HepG2 (cell line): Measurements from ENCODE around the gene GNAI2. TPM values are rescaled to one million over a fixed set of nuclear protein-coding genes. Genes with fewer than 3 reads are reported as not detected.

Source experiments
- AGO2 ChIP-seq: fragments of 200-400 bp; formaldehyde crosslinking; optimal IDR thresholded peaks from 2 replicates; pipeline ENCODE3; 2017; ENCODE audit warnings: mild to moderate bottlenecking, low read depth, low read length, moderate library complexity
- FOXK1 ChIP-seq: sonication (generic); formaldehyde crosslinking; IDR thresholded peaks from 2 replicates; pipeline ENCODE4 v1.4.0; 2020; ENCODE audit warnings: low read depth, missing genetic modification reagents, borderline replicate concordance
- HNF4A ChIP-seq: sonication (generic); formaldehyde crosslinking; IDR thresholded peaks from 2 replicates; pipeline ENCODE4 v1.4.0; 2020; ENCODE audit warnings: missing genetic modification reagents
- IRX3 ChIP-seq: sonication (generic); formaldehyde crosslinking; IDR thresholded peaks from 2 replicates; pipeline ENCODE4 v1.8.1; 2023; ENCODE audit warnings: mild to moderate bottlenecking, low read depth, missing genetic modification reagents, borderline replicate concordance
- POGZ ChIP-seq: sonication (generic); formaldehyde crosslinking; IDR thresholded peaks from 2 replicates; pipeline ENCODE4 v1.4.0; 2020; ENCODE audit warnings: mild to moderate bottlenecking, missing genetic modification reagents
- RXRA ChIP-seq: sonication (generic); formaldehyde crosslinking; IDR thresholded peaks from 2 replicates; pipeline ENCODE4 v1.5.1; 2020; ENCODE audit warnings: missing genetic modification reagents
- SKI ChIP-seq: fragments of 450-650 bp; IDR thresholded peaks from one replicate; pipeline ENCODE4 v1.6.1; 2018; ENCODE audit warnings: mild to moderate bottlenecking; ENCODE audit not compliant: partially characterized antibody
- ZNF329 ChIP-seq: sonication (generic); formaldehyde crosslinking; IDR thresholded peaks from 2 replicates; pipeline ENCODE4 v1.9.0; 2021; ENCODE audit warnings: low read depth, mild to moderate bottlenecking, missing genetic modification reagents
- ZNF34 ChIP-seq: sonication (generic); formaldehyde crosslinking; IDR thresholded peaks from 2 replicates; pipeline ENCODE4 v1.4.0; 2020; ENCODE audit warnings: mild to moderate bottlenecking, missing genetic modification reagents, borderline replicate concordance
- ZNF343 ChIP-seq: sonication (generic); formaldehyde crosslinking; IDR thresholded peaks from 2 replicates; pipeline ENCODE4 v1.4.0; 2020; ENCODE audit warnings: mild to moderate bottlenecking, missing genetic modification reagents
- ZNF703 ChIP-seq: sonication (generic); formaldehyde crosslinking; IDR thresholded peaks from 2 replicates; pipeline ENCODE4 v1.5.1; 2020; ENCODE audit warnings: missing genetic modification reagents, mild to moderate bottlenecking, moderate library complexity, borderline replicate concordance
- polyA plus RNA-seq, 8 experiments: library from polyadenylated mRNA; depleted of rRNA in 3 of 8; stranded (reverse) in 7 of 8; unstranded in 1 of 8; fragments of >200 nt; fragmentation: Illumina TruSeq in 4 of 8; extraction: Trizol in 4 of 8; gene quantifications; 2 replicates each; pipeline versions ENCODE4 v1.2.1 to v1.2.3, GENCODE V29; 2011 to 2016; ENCODE audit warnings: low read depth in 4 of 8, missing spikeins in 1 of 8, mixed read lengths in 1 of 8; ENCODE audit not compliant: insufficient read depth in 1 of 8
- total RNA-seq, 5 experiments: library from RNA; depleted of rRNA; stranded (reverse); fragments of >200 nt; fragmentation: Illumina TruSeq; extraction: Trizol; gene quantifications; 2 replicates each; pipeline ENCODE4 v1.2.3, GENCODE V29; 2016; ENCODE audit warnings: low read depth in 1 of 5
- TF ChIP-seq, protein P1 (sequence below): sonication (generic); formaldehyde crosslinking; IDR thresholded peaks from 2 replicates; pipeline ENCODE4 v1.5.1; 2020; ENCODE audit warnings: missing genetic modification reagents, mild to moderate bottlenecking, borderline replicate concordance
- TF ChIP-seq, protein P2 (sequence below), 2 experiments: sonication (generic) in 1 of 2; formaldehyde crosslinking in 1 of 2; IDR thresholded peaks; 2 replicates each; pipeline versions ENCODE4 v1.6.1 to v1.9.0; 2014 to 2022; ENCODE audit warnings: antibody characterized with exemption in 1 of 2, borderline replicate concordance in 1 of 2, inconsistent platforms in 1 of 2, low read depth in 1 of 2, missing genetic modification reagents in 1 of 2
- TF ChIP-seq, protein P3 (sequence below): IDR thresholded peaks from 2 replicates; pipeline ENCODE4 v1.6.1; 2018; ENCODE audit warnings: missing genetic modification reagents

Gene GNAI2
- total and polyA plus RNA-seq, 2 of the 13 experiments (the other 11 are each of a cell fraction or from before 2014, with no cell fraction given), result 51.1 to 66.2 TPM

DNA sequence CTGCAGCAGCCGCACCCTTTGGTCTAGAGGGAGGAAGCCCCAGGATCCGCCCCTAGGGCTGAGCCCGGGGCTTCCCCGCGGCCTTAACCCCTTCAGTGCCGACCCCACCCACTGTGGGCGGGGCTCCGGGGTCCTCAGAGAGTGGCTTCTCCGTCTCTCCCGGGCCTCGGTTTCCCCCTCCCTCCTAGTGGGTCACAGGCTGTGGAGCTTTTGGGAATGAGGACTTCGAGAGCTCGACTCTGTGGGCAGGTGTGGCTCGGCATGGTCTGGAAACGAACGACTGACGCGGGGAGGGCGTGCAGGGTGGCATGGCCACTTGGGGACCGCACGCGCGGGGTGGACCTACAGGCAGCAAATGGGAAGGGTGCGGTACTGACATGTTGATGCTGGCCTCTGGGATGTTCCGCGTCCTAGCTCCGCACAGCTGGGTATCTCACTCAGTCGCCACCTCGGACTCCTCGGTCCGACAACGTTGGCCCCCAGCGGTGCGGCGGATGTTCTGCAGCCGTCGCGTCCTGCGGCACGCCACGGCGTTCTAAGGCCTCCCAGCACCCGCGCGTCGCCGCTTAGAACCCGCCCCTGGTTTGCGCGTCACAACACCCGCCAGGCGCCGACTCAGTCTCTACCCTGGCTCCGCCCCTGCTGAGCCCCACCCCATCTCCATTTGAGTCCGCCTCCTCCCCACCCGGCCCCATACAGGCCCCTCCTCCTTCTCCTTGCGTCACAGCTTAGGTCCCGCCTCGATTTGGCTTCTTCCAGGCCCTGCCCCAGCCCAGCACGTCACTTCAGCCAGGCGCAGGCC, 63.0 kb downstream of the GNAI2 start, which contains the start of the genes HYAL3 and NAA80 (continued):
- TF ChIP-seq, protein P1, sequence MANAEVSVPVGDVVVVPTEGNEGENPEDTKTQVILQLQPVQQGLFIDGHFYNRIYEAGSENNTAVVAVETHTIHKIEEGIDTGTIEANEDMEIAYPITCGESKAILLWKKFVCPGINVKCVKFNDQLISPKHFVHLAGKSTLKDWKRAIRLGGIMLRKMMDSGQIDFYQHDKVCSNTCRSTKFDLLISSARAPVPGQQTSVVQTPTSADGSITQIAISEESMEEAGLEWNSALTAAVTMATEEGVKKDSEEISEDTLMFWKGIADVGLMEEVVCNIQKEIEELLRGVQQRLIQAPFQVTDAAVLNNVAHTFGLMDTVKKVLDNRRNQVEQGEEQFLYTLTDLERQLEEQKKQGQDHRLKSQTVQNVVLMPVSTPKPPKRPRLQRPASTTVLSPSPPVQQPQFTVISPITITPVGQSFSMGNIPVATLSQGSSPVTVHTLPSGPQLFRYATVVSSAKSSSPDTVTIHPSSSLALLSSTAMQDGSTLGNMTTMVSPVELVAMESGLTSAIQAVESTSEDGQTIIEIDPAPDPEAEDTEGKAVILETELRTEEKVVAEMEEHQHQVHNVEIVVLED (CRISPR knock-in tag), result peak; percentile 78
- no peak for TF ChIP-seq ZNF34 (CRISPR knock-in tag)
- TF ChIP-seq, protein P2, sequence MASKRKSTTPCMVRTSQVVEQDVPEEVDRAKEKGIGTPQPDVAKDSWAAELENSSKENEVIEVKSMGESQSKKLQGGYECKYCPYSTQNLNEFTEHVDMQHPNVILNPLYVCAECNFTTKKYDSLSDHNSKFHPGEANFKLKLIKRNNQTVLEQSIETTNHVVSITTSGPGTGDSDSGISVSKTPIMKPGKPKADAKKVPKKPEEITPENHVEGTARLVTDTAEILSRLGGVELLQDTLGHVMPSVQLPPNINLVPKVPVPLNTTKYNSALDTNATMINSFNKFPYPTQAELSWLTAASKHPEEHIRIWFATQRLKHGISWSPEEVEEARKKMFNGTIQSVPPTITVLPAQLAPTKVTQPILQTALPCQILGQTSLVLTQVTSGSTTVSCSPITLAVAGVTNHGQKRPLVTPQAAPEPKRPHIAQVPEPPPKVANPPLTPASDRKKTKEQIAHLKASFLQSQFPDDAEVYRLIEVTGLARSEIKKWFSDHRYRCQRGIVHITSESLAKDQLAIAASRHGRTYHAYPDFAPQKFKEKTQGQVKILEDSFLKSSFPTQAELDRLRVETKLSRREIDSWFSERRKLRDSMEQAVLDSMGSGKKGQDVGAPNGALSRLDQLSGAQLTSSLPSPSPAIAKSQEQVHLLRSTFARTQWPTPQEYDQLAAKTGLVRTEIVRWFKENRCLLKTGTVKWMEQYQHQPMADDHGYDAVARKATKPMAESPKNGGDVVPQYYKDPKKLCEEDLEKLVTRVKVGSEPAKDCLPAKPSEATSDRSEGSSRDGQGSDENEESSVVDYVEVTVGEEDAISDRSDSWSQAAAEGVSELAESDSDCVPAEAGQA (IDR thresholded peaks at IDR 0.05; ENCODE audit: low read depth), result no peak
- TF ChIP-seq, protein P2 (CRISPR knock-in tag; IDR thresholded peaks at IDR 0.05; ENCODE audit: borderline replicate concordance), result peak; percentile 54; the same call in 1 of the 2 replicates
- TF ChIP-seq SKI, result peak; percentile 66
- peak; percentile 71 for TF ChIP-seq RXRA (CRISPR knock-in tag)
- TF ChIP-seq FOXK1, result peak; percentile 9; the same call in 1 of the 2 replicates
- TF ChIP-seq ZNF703 (CRISPR knock-in tag), result peak; percentile 62; the same call in 1 of the 2 replicates
- TF ChIP-seq, protein P3, sequence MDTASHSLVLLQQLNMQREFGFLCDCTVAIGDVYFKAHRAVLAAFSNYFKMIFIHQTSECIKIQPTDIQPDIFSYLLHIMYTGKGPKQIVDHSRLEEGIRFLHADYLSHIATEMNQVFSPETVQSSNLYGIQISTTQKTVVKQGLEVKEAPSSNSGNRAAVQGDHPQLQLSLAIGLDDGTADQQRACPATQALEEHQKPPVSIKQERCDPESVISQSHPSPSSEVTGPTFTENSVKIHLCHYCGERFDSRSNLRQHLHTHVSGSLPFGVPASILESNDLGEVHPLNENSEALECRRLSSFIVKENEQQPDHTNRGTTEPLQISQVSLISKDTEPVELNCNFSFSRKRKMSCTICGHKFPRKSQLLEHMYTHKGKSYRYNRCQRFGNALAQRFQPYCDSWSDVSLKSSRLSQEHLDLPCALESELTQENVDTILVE (CRISPR knock-in tag), result no peak; the same call in 1 of the 2 replicates
- no peak for TF ChIP-seq ZNF329 (CRISPR knock-in tag)
- no peak for TF ChIP-seq IRX3 (CRISPR knock-in tag)
- TF ChIP-seq HNF4A, result no peak
- peak; percentile 52; the same call in 1 of the 2 replicates for TF ChIP-seq ZNF343 (CRISPR knock-in tag)
- TF ChIP-seq AGO2, result peak; percentile 99
- peak; percentile 7; the same call in 1 of the 2 replicates for TF ChIP-seq POGZ (CRISPR knock-in tag)
